Measurements from ENCODE around the gene CDHR2. TPM values are rescaled to one million over a fixed set of nuclear protein-coding genes. Genes with fewer than 3 reads are reported as not detected.

The CDHR2 gene
- total and polyA plus RNA-seq, 2 of the 13 experiments (the other 11 are each of a cell fraction or from before 2014, with no cell fraction given): 17.9 to 20.9 TPM

DNA sequence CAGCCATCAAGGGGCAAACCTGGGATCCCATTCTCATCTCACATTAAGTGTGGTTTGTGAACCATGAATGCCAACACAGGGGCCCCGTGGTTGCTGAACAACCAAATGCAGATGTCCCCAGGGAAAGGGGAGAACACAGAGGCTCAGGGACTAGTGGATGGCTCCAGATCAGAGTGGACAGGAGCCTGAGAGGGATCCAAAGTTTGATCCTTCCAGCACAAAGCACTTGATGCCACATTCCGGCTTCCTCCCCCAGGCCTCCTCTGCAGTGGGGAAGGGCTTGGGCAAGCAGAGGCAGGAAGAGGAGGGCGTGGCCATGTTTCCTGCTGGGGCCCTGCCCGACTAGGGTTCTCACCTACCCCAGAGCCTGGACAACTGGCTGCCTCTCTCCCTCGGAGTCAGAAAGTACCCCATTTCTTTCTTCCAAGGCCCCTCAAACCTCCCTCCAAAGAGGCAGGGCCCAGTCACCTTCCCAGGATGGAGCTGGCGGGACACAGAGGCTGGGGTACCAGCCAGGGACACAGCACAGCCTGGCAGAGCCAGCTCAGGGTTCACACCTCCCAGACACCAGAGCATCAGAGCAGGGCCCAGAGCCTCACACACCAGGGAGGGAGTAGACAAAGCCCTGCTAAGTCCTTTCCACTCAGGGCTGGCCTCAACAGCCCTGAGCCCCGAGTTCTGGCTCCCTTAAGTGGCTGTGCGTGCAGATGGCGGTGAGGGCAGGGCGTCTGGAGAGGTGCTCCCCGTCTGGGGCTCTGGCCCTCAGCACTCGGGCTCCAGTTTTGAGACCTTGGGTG lies 7.6 kb upstream of the CDHR2 start (continued):
- TF ChIP-seq CHD2 (IDR thresholded peaks at IDR 0.05; ENCODE audit: low read depth, low read length): no peak
- TF ChIP-seq ZKSCAN5 (CRISPR knock-in tag; IDR thresholded peaks at IDR 0.05): no peak
- TF ChIP-seq ZNF703 (CRISPR knock-in tag; IDR thresholded peaks at IDR 0.05; ENCODE audit: borderline replicate concordance): no peak
- TF ChIP-seq, protein P1, sequence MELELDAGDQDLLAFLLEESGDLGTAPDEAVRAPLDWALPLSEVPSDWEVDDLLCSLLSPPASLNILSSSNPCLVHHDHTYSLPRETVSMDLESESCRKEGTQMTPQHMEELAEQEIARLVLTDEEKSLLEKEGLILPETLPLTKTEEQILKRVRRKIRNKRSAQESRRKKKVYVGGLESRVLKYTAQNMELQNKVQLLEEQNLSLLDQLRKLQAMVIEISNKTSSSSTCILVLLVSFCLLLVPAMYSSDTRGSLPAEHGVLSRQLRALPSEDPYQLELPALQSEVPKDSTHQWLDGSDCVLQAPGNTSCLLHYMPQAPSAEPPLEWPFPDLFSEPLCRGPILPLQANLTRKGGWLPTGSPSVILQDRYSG (CRISPR knock-in tag; IDR thresholded peaks at IDR 0.05): no peak
- no peak for TF ChIP-seq ARHGAP35 (CRISPR knock-in tag; IDR thresholded peaks at IDR 0.05; ENCODE audit: borderline replicate concordance)
- no peak for TF ChIP-seq POLR2AphosphoS5 (IDR thresholded peaks at IDR 0.05; ENCODE audit: low read depth, low read length)
- TF ChIP-seq PHF21A (CRISPR knock-in tag; IDR thresholded peaks at IDR 0.05): no peak
- no peak for TF ChIP-seq ZSCAN22 (CRISPR knock-in tag; IDR thresholded peaks at IDR 0.05)
- no peak for TF ChIP-seq ZFYVE20 (CRISPR knock-in tag; IDR thresholded peaks at IDR 0.05; ENCODE audit: borderline replicate concordance, low read depth)
- TF ChIP-seq, protein P2, sequence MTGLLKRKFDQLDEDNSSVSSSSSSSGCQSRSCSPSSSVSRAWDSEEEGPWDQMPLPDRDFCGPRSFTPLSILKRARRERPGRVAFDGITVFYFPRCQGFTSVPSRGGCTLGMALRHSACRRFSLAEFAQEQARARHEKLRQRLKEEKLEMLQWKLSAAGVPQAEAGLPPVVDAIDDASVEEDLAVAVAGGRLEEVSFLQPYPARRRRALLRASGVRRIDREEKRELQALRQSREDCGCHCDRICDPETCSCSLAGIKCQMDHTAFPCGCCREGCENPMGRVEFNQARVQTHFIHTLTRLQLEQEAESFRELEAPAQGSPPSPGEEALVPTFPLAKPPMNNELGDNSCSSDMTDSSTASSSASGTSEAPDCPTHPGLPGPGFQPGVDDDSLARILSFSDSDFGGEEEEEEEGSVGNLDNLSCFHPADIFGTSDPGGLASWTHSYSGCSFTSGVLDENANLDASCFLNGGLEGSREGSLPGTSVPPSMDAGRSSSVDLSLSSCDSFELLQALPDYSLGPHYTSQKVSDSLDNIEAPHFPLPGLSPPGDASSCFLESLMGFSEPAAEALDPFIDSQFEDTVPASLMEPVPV (CRISPR knock-in tag; IDR thresholded peaks at IDR 0.05): no peak
- no peak for TF ChIP-seq ZNF230 (CRISPR knock-in tag; IDR thresholded peaks at IDR 0.05)
- no peak for TF ChIP-seq TEAD2 (CRISPR knock-in tag; IDR thresholded peaks at IDR 0.05)
- TF ChIP-seq ATM (IDR thresholded peaks at IDR 0.05; ENCODE audit: borderline replicate concordance): no peak
- TF ChIP-seq TBX2 (CRISPR knock-in tag; IDR thresholded peaks at IDR 0.05; ENCODE audit: borderline replicate concordance): 0 out of 2 replicates have a peak, but pooled peaks have one; percentile 7
- TF ChIP-seq PRPF4 (IDR thresholded peaks at IDR 0.05; ENCODE audit: low read depth, low read length, poor library complexity, severe bottlenecking): no peak
- no peak for TF ChIP-seq ZNF251 (CRISPR knock-in tag; IDR thresholded peaks at IDR 0.05)
- TF ChIP-seq, protein P3, sequence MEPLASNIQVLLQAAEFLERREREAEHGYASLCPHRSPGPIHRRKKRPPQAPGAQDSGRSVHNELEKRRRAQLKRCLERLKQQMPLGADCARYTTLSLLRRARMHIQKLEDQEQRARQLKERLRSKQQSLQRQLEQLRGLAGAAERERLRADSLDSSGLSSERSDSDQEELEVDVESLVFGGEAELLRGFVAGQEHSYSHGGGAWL (CRISPR knock-in tag; IDR thresholded peaks at IDR 0.05): no peak; the same call in 1 of the 2 replicates
- 0 out of 2 replicates have a peak, but pooled peaks have one; percentile 9 for TF ChIP-seq SALL1 (CRISPR knock-in tag; IDR thresholded peaks at IDR 0.05)
- TF ChIP-seq CCDC6 (CRISPR knock-in tag; IDR thresholded peaks at IDR 0.05): no peak
- TF ChIP-seq ZNF263 (CRISPR knock-in tag; IDR thresholded peaks at IDR 0.05): peak; percentile 65
- TF ChIP-seq, protein P4, sequence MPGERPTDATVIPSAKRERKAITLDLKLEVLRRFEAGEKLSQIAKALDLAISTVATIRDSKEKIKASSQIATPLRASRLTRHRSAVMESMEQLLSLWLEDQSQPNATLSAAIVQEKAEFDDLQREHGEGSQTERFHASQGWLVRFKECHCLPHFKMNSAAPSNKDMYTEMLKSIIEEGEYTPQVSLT (CRISPR knock-in tag; IDR thresholded peaks at IDR 0.05; ENCODE audit: borderline replicate concordance, low read depth): no peak
- no peak for TF ChIP-seq JUND (CRISPR knock-in tag; IDR thresholded peaks at IDR 0.05)
- TF ChIP-seq ZNF550 (CRISPR knock-in tag; IDR thresholded peaks at IDR 0.05; ENCODE audit: borderline replicate concordance): no peak
- TF ChIP-seq RARA (CRISPR knock-in tag; IDR thresholded peaks at IDR 0.05): no peak; the same call in 1 of the 2 replicates
- TF ChIP-seq ZNF83 (CRISPR knock-in tag; IDR thresholded peaks at IDR 0.05; ENCODE audit: borderline replicate concordance): no peak
- no peak for TF ChIP-seq KDM3A (CRISPR knock-in tag; IDR thresholded peaks at IDR 0.05; ENCODE audit: low read depth)
- TF ChIP-seq TEAD3 (CRISPR knock-in tag; optimal IDR thresholded peaks at IDR 0.05; ENCODE audit: borderline replicate concordance): peak; percentile 65
- TF ChIP-seq HNF4A (CRISPR knock-in tag; IDR thresholded peaks at IDR 0.05): no peak
- TF ChIP-seq ZNF33A (CRISPR knock-in tag; IDR thresholded peaks at IDR 0.05; ENCODE audit: borderline replicate concordance): no peak

All from HepG2 (cell line).